HFFc6 (cell line): ENCODE measurements around the gene FBXW10B. TPM values are rescaled to one million over a fixed set of nuclear protein-coding genes. Genes with fewer than 3 reads are reported as not detected.
"Not testable (repeated sequence)": the region's sequence is repeated elsewhere in the genome, so short reads cannot be mapped to it uniquely, and the experiment has no call there.

Experiments used
- DNase-seq: peaks from one replicate; pipeline ENCODE4 v3.0.0-alpha.2; 2018
- H3K27ac Mint-ChIP-seq: 2 replicates; pipeline ENCODE4 v1.8.0; 2020; ENCODE audit warnings: mild to moderate bottlenecking, mixed read lengths
- H3K27me3 Mint-ChIP-seq: 2 replicates; pipeline ENCODE4 v1.8.0; 2021; ENCODE audit warnings: mild to moderate bottlenecking, moderate library complexity, mixed read lengths; ENCODE audit not compliant: insufficient read depth
- H3K36me3 Mint-ChIP-seq: 2 replicates; pipeline ENCODE4 v1.8.0; 2021; ENCODE audit warnings: low read depth, mixed read lengths
- H3K4me1 Mint-ChIP-seq: 2 replicates; pipeline ENCODE4 v1.8.0; 2020; ENCODE audit warnings: low read depth, mixed read lengths
- H3K4me3 Mint-ChIP-seq: 2 replicates; pipeline ENCODE4 v1.8.0; 2020; ENCODE audit warnings: mild to moderate bottlenecking, moderate library complexity, mixed read lengths
- H3K9me3 Mint-ChIP-seq: 2 replicates; pipeline ENCODE4 v1.8.0; 2020; ENCODE audit warnings: mild to moderate bottlenecking, mixed read lengths
- total RNA-seq, 6 experiments: library from RNA; stranded (reverse); fragmentation: NEBNext Ultra II Directional; extraction: Animal tissue kit (Norgen Biotek cat#: 25700); gene quantifications; 2 replicates in 1 of 6; 3 replicates in 5 of 6; pipeline ENCODE4 v1.2.3, GENCODE V29; 2021

Gene FBXW10B
- total RNA-seq, 6 experiments from 2014 or later = 0.30 to 0.66 TPM; not detected in 4

GRCh38 chr17:15642505-15643251, 23.2 kb upstream of the FBXW10B start:
- not testable (repeated sequence) for H3K27me3 Mint-ChIP-seq, H3K36me3 Mint-ChIP-seq, DNase-seq, H3K9me3 Mint-ChIP-seq
- Mint-ChIP-seq H3K4me3 (peak overlapping the region; percentile 62), H3K27ac (peak overlapping the region; percentile 93), H3K4me1 (peaks cover 29% of the 10 kb centered on the region)

GRCh38 chr17:15642014-15642413, 22.5 kb upstream of the FBXW10B start:
- not testable (repeated sequence) for DNase-seq, H3K9me3 Mint-ChIP-seq, H3K36me3 Mint-ChIP-seq, H3K27me3 Mint-ChIP-seq
- peak overlapping the region; percentile 73 for H3K27ac Mint-ChIP-seq
- H3K4me1 Mint-ChIP-seq = peaks cover 25% of the 10 kb centered on the region
- H3K4me3 Mint-ChIP-seq = peak overlapping the region; percentile 37; the same call in 1 of the 2 replicates

- not testable (repeated sequence) for H3K27me3 Mint-ChIP-seq, H3K4me1 Mint-ChIP-seq, H3K4me3 Mint-ChIP-seq, H3K27ac Mint-ChIP-seq, H3K36me3 Mint-ChIP-seq, H3K9me3 Mint-ChIP-seq
- peak; percentile 29 for DNase-seq
Observed at GRCh38 chr17:15630930-15631453, 11.5 kb upstream of the FBXW10B start.

- H3K36me3 Mint-ChIP-seq, DNase-seq: not testable (repeated sequence)
Observed at GRCh38 chr17:15629991-15630390, 10.5 kb upstream of the FBXW10B start.

GRCh38 chr17:15623661-15624209, 4.2 kb upstream of the FBXW10B start:
- not testable (repeated sequence) for H3K27ac Mint-ChIP-seq, H3K27me3 Mint-ChIP-seq, H3K9me3 Mint-ChIP-seq, DNase-seq, H3K36me3 Mint-ChIP-seq, H3K4me3 Mint-ChIP-seq, H3K4me1 Mint-ChIP-seq

More at GRCh38 chr17:15629991-15630390, 10.5 kb upstream of the FBXW10B start:
- H3K4me3 Mint-ChIP-seq, H3K27me3 Mint-ChIP-seq, H3K4me1 Mint-ChIP-seq, H3K9me3 Mint-ChIP-seq, H3K27ac Mint-ChIP-seq: not testable (repeated sequence)

- H3K27ac Mint-ChIP-seq, H3K36me3 Mint-ChIP-seq, H3K27me3 Mint-ChIP-seq, H3K4me3 Mint-ChIP-seq, DNase-seq, H3K4me1 Mint-ChIP-seq, H3K9me3 Mint-ChIP-seq: not testable (repeated sequence)
Observed at GRCh38 chr17:15623255-15623654, 3.8 kb upstream of the FBXW10B start.

- not testable (repeated sequence) for H3K9me3 Mint-ChIP-seq, H3K27ac Mint-ChIP-seq, H3K36me3 Mint-ChIP-seq, H3K4me3 Mint-ChIP-seq, DNase-seq, H3K27me3 Mint-ChIP-seq, H3K4me1 Mint-ChIP-seq
Observed at GRCh38 chr17:15622124-15622523, 2.6 kb upstream of the FBXW10B start.

- not testable (repeated sequence) for H3K36me3 Mint-ChIP-seq, H3K4me1 Mint-ChIP-seq, H3K9me3 Mint-ChIP-seq, H3K27ac Mint-ChIP-seq, DNase-seq, H3K27me3 Mint-ChIP-seq, H3K4me3 Mint-ChIP-seq
Observed at GRCh38 chr17:15616828-15617227, 2.7 kb downstream of the FBXW10B start.

- H3K27ac Mint-ChIP-seq, H3K4me1 Mint-ChIP-seq, H3K4me3 Mint-ChIP-seq, H3K9me3 Mint-ChIP-seq, H3K27me3 Mint-ChIP-seq, DNase-seq, H3K36me3 Mint-ChIP-seq: not testable (repeated sequence)
Observed at GRCh38 chr17:15615850-15616249, 3.7 kb downstream of the FBXW10B start.

- DNase-seq = not testable (repeated sequence)
Observed at GRCh38 chr17:15613111-15613510, 6.4 kb downstream of the FBXW10B start.

GRCh38 chr17:15592960-15593359, 26.5 kb downstream of the FBXW10B start:
- H3K36me3 Mint-ChIP-seq, H3K27me3 Mint-ChIP-seq, H3K9me3 Mint-ChIP-seq, H3K4me3 Mint-ChIP-seq, H3K27ac Mint-ChIP-seq, DNase-seq, H3K4me1 Mint-ChIP-seq: not testable (repeated sequence)

More at GRCh38 chr17:15613111-15613510, 6.4 kb downstream of the FBXW10B start:
- not testable (repeated sequence) for H3K27ac Mint-ChIP-seq, H3K36me3 Mint-ChIP-seq, H3K9me3 Mint-ChIP-seq, H3K4me3 Mint-ChIP-seq, H3K27me3 Mint-ChIP-seq, H3K4me1 Mint-ChIP-seq

- not testable (repeated sequence) for H3K4me1 Mint-ChIP-seq, H3K9me3 Mint-ChIP-seq, H3K4me3 Mint-ChIP-seq, DNase-seq, H3K36me3 Mint-ChIP-seq, H3K27ac Mint-ChIP-seq, H3K27me3 Mint-ChIP-seq
Observed at GRCh38 chr17:15591986-15592385, 27.5 kb downstream of the FBXW10B start.

- H3K27me3 Mint-ChIP-seq, H3K9me3 Mint-ChIP-seq, H3K36me3 Mint-ChIP-seq, H3K4me1 Mint-ChIP-seq, H3K27ac Mint-ChIP-seq, DNase-seq, H3K4me3 Mint-ChIP-seq: not testable (repeated sequence)
Observed at GRCh38 chr17:15590844-15591243, 28.7 kb downstream of the FBXW10B start.
